ENCODE results near the gene SCGN. TPM values are rescaled to one million over a fixed set of nuclear protein-coding genes. Genes with fewer than 3 reads are reported as not detected.

The SCGN gene
- total and polyA plus RNA-seq, 2 of the 4 experiments (the other 2 are of a cell fraction) = not detected

GRCh38 chr6:25710287-25710686 lies 58.3 kb downstream of the SCGN start:
- Histone ChIP-seq H2BK20ac (ENCODE audit: low read depth, low read length) (no peak overlapping the region), H3K4me2 (ENCODE audit: low read depth, low read length) (no peak overlapping the region), H2BK5ac (ENCODE audit: low read depth, low read length, poor library complexity, severe bottlenecking) (no peak overlapping the region), H3K9me1 (ENCODE audit: insufficient read depth, low read length) (no peaks in the 10 kb centered on the region), H3K14ac (replicated peaks; ENCODE audit: low read depth, low read length) (no peak overlapping the region), H4K8ac (ENCODE audit: low read depth in 2 of 2, low read length in 2 of 2) (no peak overlapping the region), H2AK9ac (replicated peaks; ENCODE audit: low read depth, low read length, poor library complexity) (no peak overlapping the region), H3K9ac (ENCODE audit: low read depth, low read length) (no peak overlapping the region), H3K4me1 (ENCODE audit: control insufficient read depth, insufficient read depth, low read length) (no peaks in the 10 kb centered on the region), H4K5ac (ENCODE audit: low read depth, low read length) (no peak overlapping the region), H3K9me3 (ENCODE audit: control insufficient read depth, insufficient read depth, low read length) (no peaks in the 10 kb centered on the region), H4K91ac (ENCODE audit: insufficient read depth, low read depth, low read length) (no peak overlapping the region), H3K56ac (ENCODE audit: extremely low read depth, insufficient read depth, low read length) (no peak overlapping the region), H3K27me3 (ENCODE audit: control insufficient read depth, insufficient read depth, low read length) (no peaks in the 10 kb centered on the region), H3K27ac (ENCODE audit: insufficient read depth, low read length) (no peak overlapping the region), H3K4me3 (ENCODE audit: insufficient read depth, low read depth, low read length) (no peak overlapping the region), H3K18ac (ENCODE audit: low read depth, low read length) (no peak overlapping the region), H2AK5ac (ENCODE audit: low read depth, low read length) (no peak overlapping the region), H3K79me1 (ENCODE audit: low read depth in 1 of 2, low read length in 2 of 2) (no peaks in the 10 kb centered on the region), H3K23ac (ENCODE audit: low read depth, low read length) (no peak overlapping the region), H2AFZ (replicated peaks; ENCODE audit: low read length, poor library complexity) (no peak overlapping the region), H3K4ac (ENCODE audit: low read depth, low read length) (no peak overlapping the region), H2BK15ac (ENCODE audit: low read depth, low read length) (no peak overlapping the region), H3K36me3 (ENCODE audit: control insufficient read depth, insufficient read depth, low read length) (no peaks in the 10 kb centered on the region), H4K20me1 (ENCODE audit: insufficient read depth, low read length) (no peaks in the 10 kb centered on the region), H2BK120ac (ENCODE audit: low read depth, low read length) (no peak overlapping the region)
- POLR2A ChIA-PET (ENCODE audit: unreplicated experiment) = no interaction called here
- WGBS, 2 experiments (ENCODE audit: extremely low coverage in 2 of 2, insufficient read length in 1 of 2) = no CpG with 5 or more reads among the region's 14 CpGs
- CTCF ChIA-PET = no interaction called here
- ATAC-seq (ENCODE audit: low read depth) = no peak
- no TSS peak for BruUV-seq (replicated peaks)
- no peak for DNase-seq
- TF ChIP-seq SMC3 (IDR thresholded peaks at IDR 0.05; ENCODE audit: low read depth, low read length) (no peak), BHLHE40 (IDR thresholded peaks at IDR 0.05; ENCODE audit: low read depth, low read length) (no peak), RCOR1 (IDR thresholded peaks at IDR 0.05; ENCODE audit: insufficient replicate concordance, low read length) (no peak), FOS (IDR thresholded peaks at IDR 0.05; ENCODE audit: low read depth, low read length) (no peak), MAZ (IDR thresholded peaks at IDR 0.05; ENCODE audit: borderline replicate concordance, low read depth, low read length) (no peak), CEBPB (IDR thresholded peaks at IDR 0.05; ENCODE audit: low read depth, low read length) (peak; percentile 82), USF2 (IDR thresholded peaks at IDR 0.05; ENCODE audit: low read depth, low read length) (no peak), MAFK (IDR thresholded peaks at IDR 0.05; ENCODE audit: low read depth, low read length) (no peak)
- intact Hi-C loops (cut with micrococcal nuclease) = loop anchor here (10.0 kb wide), 1 partner anchor 445 kb away; no protein-coding TSS in a partner anchor
- dilution Hi-C loops (cut with HindIII; ENCODE audit: low sequenced_read_pairs, unreplicated experiment) = no loop called here
- in situ Hi-C loops (cut with MboI; ENCODE audit: low sequenced_read_pairs) = no loop called here
